Measurements from ENCODE around the gene DOK3. TPM values are rescaled to one million over a fixed set of nuclear protein-coding genes. Genes with fewer than 3 reads are reported as not detected.

Gene DOK3
- total RNA-seq, 1 donor: 38.6 TPM

GRCh38 chr5:177475563-177476427 lies 33.8 kb downstream of the DOK3 start:
- H3K9me3 ChIP-seq (ENCODE audit: low read depth, low read length): no peaks in the 10 kb centered on the region
- H3K27me3 ChIP-seq (ENCODE audit: insufficient read depth, low read length): peaks cover 15% of the 10 kb centered on the region
- peaks cover 58% of the 10 kb centered on the region for H3K4me1 ChIP-seq (ENCODE audit: insufficient read depth, low read length)
- H3K4me3 ChIP-seq (ENCODE audit: low read length): no peak overlapping the region

- Histone ChIP-seq H3K9me3 (ENCODE audit: low read depth, low read length) (no peaks in the 10 kb centered on the region), H3K4me3 (ENCODE audit: low read length) (no peak overlapping the region), H3K4me1 (ENCODE audit: insufficient read depth, low read length) (peaks cover 53% of the 10 kb centered on the region), H3K27me3 (ENCODE audit: insufficient read depth, low read length) (peaks cover 15% of the 10 kb centered on the region)
Observed at GRCh38 chr5:177474846-177475562, 34.6 kb downstream of the DOK3 start.

GRCh38 chr5:177474002-177474476 lies 35.6 kb downstream of the DOK3 start:
- Histone ChIP-seq H3K27me3 (ENCODE audit: insufficient read depth, low read length) (peaks cover 15% of the 10 kb centered on the region), H3K4me1 (ENCODE audit: insufficient read depth, low read length) (peaks cover 43% of the 10 kb centered on the region), H3K4me3 (ENCODE audit: low read length) (no peak overlapping the region), H3K9me3 (ENCODE audit: low read depth, low read length) (no peaks in the 10 kb centered on the region)

GRCh38 chr5:177473443-177474001 lies 36.1 kb downstream of the DOK3 start, which contains the start of gene DBN1:
Gene DBN1 (minus strand): TSS chr5:177473634. CDS start chr5:177473521, 113 bp downstream.
- H3K4me3 ChIP-seq (ENCODE audit: low read length): no peak within 1 kb of the TSS
- H3K9me3 ChIP-seq (ENCODE audit: low read depth, low read length): no peaks in the 10 kb centered on the region
- H3K4me1 ChIP-seq (ENCODE audit: insufficient read depth, low read length): peaks cover 38% of the 10 kb centered on the region
- peaks cover 15% of the 10 kb centered on the region for H3K27me3 ChIP-seq (ENCODE audit: insufficient read depth, low read length)

- no peak overlapping the region for H3K4me3 ChIP-seq (ENCODE audit: low read length)
- H3K4me1 ChIP-seq (ENCODE audit: insufficient read depth, low read length): peaks cover 30% of the 10 kb centered on the region
- H3K27me3 ChIP-seq (ENCODE audit: insufficient read depth, low read length): peaks cover 15% of the 10 kb centered on the region
- no peaks in the 10 kb centered on the region for H3K9me3 ChIP-seq (ENCODE audit: low read depth, low read length)
Observed at GRCh38 chr5:177472460-177473442, 36.9 kb downstream of the DOK3 start.

- H3K4me3 ChIP-seq (ENCODE audit: low read length): no peak overlapping the region
- peaks cover 15% of the 10 kb centered on the region for H3K27me3 ChIP-seq (ENCODE audit: insufficient read depth, low read length)
- H3K9me3 ChIP-seq (ENCODE audit: low read depth, low read length): no peaks in the 10 kb centered on the region
- H3K4me1 ChIP-seq (ENCODE audit: insufficient read depth, low read length): peaks cover 28% of the 10 kb centered on the region
Observed at GRCh38 chr5:177471610-177472356, 37.8 kb downstream of the DOK3 start.

- Histone ChIP-seq H3K9me3 (ENCODE audit: low read depth, low read length) (no peaks in the 10 kb centered on the region), H3K4me3 (ENCODE audit: low read length) (no peak overlapping the region), H3K4me1 (ENCODE audit: insufficient read depth, low read length) (peaks cover 28% of the 10 kb centered on the region), H3K27me3 (ENCODE audit: insufficient read depth, low read length) (peaks cover 15% of the 10 kb centered on the region)
Observed at GRCh38 chr5:177470759-177471536, 38.7 kb downstream of the DOK3 start.

GRCh38 chr5:177469750-177470525 lies 39.7 kb downstream of the DOK3 start:
- peaks cover 15% of the 10 kb centered on the region for H3K27me3 ChIP-seq (ENCODE audit: insufficient read depth, low read length)
- no peak overlapping the region for H3K4me3 ChIP-seq (ENCODE audit: low read length)
- H3K4me1 ChIP-seq (ENCODE audit: insufficient read depth, low read length): peaks cover 19% of the 10 kb centered on the region
- no peaks in the 10 kb centered on the region for H3K9me3 ChIP-seq (ENCODE audit: low read depth, low read length)

GRCh38 chr5:177468685-177469628 lies 40.7 kb downstream of the DOK3 start:
- H3K4me3 ChIP-seq (ENCODE audit: low read length): no peak overlapping the region
- peaks cover 9% of the 10 kb centered on the region for H3K27me3 ChIP-seq (ENCODE audit: insufficient read depth, low read length)
- H3K9me3 ChIP-seq (ENCODE audit: low read depth, low read length): no peaks in the 10 kb centered on the region
- H3K4me1 ChIP-seq (ENCODE audit: insufficient read depth, low read length): peaks cover 16% of the 10 kb centered on the region

- H3K4me3 ChIP-seq (ENCODE audit: low read length): no peak overlapping the region
- peaks cover 16% of the 10 kb centered on the region for H3K4me1 ChIP-seq (ENCODE audit: insufficient read depth, low read length)
- H3K27me3 ChIP-seq (ENCODE audit: insufficient read depth, low read length): peaks cover 8% of the 10 kb centered on the region
- no peaks in the 10 kb centered on the region for H3K9me3 ChIP-seq (ENCODE audit: low read depth, low read length)
Observed at GRCh38 chr5:177468329-177468684, 41.3 kb downstream of the DOK3 start.

GRCh38 chr5:177467436-177467835 lies 42.2 kb downstream of the DOK3 start:
- Histone ChIP-seq H3K9me3 (ENCODE audit: low read depth, low read length) (no peaks in the 10 kb centered on the region), H3K4me3 (ENCODE audit: low read length) (no peak overlapping the region), H3K4me1 (ENCODE audit: insufficient read depth, low read length) (peaks cover 18% of the 10 kb centered on the region), H3K27me3 (ENCODE audit: insufficient read depth, low read length) (peaks cover 7% of the 10 kb centered on the region)

- H3K9me3 ChIP-seq (ENCODE audit: low read depth, low read length): no peaks in the 10 kb centered on the region
- no peak overlapping the region for H3K4me3 ChIP-seq (ENCODE audit: low read length)
- H3K4me1 ChIP-seq (ENCODE audit: insufficient read depth, low read length): peaks cover 18% of the 10 kb centered on the region
- H3K27me3 ChIP-seq (ENCODE audit: insufficient read depth, low read length): peaks cover under 1% of the 10 kb centered on the region
Observed at GRCh38 chr5:177466861-177467260, 42.8 kb downstream of the DOK3 start.
